Measurements from ENCODE around the gene HOXA9. TPM values are rescaled to one million over a fixed set of nuclear protein-coding genes. Genes with fewer than 3 reads are reported as not detected.

HOXA9 gene
- total and polyA plus RNA-seq, 2 of the 8 experiments (the other 6 are each of a cell fraction or from before 2014, with no cell fraction given) = not detected

- no peak for TF ChIP-seq HDAC6 (IDR thresholded peaks at IDR 0.05; ENCODE audit: low read depth, low read length)
- TF ChIP-seq GTF2F1 (IDR thresholded peaks at IDR 0.05; ENCODE audit: borderline replicate concordance, low read depth, low read length) = no peak
- TF ChIP-seq POU5F1 (IDR thresholded peaks at IDR 0.05; ENCODE audit: low read depth, low read length) = no peak
- TF ChIP-seq CBX8 (IDR thresholded peaks at IDR 0.05; ENCODE audit: borderline replicate concordance, low read depth, low read length) = no peak; the same call in 1 of the 2 replicates
Observed at GRCh38 chr7:27144781-27145164, 20.6 kb downstream of the HOXA9 start (continued).

All from H1 (cell line).